HG02571 (cell line): ENCODE data around the gene INSC.

ENCODE experiments used
- ATAC-seq: cut with Tn5 transposase; IDR thresholded peaks from one replicate; pipeline ENCODE4 v1.9.1; 2021; ENCODE audit warnings: mild to moderate bottlenecking, moderate library complexity; ENCODE audit not compliant: unreplicated experiment

The INSC gene

DNA sequence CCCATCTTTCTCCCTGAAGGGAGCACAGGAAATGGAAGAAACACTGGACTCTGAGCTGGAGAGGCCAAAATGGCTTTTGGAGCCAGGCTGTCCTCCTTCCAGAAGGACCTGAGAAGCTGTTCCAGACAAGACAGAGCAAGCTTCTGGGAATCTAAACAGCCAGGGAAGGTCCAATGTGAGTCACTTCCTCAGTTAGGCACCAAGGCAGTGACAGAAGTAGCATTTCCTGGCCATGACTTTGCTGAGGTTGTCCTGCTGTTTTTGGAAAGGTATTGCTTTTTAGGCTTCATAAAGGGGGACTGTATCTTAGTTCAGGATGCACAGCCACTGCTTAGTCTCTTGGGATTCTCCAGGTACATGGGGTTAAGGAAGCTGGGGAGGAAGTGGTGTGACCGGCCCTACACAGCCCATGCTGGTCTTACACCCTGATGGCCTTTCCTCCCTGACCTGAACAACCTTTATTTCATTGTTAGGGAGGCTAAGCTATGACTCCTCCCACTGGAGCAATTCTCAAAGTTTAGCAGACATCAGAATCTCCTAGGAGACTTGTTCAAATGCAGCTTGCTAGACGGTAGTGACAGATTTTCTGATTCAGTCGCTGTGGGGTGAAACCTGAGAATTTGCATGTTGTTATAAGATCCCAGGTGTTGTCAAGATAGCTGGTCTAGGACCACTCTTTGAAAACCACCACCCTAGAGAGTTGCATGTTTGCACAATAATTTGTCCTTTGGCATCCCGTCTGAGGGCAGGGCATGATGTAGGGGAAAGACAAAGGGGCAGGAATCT, 6.8 kb upstream of the INSC start:
- peak; percentile 54 for ATAC-seq

DNA sequence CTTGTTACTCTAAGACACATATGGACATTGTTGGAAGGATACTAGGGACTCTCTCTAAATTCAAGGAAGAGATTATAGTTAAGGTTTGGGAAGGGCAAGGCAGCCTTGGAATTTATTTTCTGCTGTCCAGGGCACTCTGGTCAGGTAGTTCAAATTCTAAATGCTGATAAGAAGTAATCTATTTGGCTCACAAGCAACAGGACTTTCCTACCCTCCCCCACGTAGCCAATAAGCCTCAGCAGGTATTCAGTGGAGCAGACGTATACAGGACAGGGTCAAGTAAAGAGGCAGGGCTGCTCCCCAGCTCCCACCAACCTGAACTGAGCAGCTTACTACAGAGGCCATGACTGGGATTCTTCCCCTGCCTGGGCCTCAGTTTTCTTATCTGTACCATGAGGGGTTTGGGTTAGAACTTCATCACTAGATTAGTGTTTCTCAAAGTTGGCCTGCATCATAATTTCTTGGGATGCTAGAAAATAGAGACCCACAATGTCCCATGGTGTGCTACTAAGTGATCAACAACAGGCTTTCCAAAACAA, 6.1 kb upstream of the INSC start:
- no peak for ATAC-seq

DNA sequence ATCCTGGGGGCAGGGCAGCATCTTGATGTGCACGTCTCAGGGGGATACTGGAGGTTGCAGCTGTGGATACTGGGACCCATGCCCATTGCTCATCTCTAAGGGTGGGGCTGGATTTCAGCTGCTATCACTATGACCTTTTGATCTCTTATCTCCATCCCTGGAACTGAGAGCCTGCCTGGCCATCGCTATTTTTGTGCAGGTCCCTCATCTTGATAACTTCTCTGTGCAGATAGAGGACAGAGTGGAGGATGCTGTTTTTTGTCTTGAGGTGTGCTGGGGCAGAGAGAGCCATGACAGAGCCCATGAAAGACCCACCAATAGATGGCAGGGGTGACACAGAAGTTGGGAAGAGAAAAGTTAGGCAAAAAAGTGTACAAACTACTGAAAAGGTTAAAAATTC, 5.1 kb upstream of the INSC start:
- ATAC-seq: no peak

DNA sequence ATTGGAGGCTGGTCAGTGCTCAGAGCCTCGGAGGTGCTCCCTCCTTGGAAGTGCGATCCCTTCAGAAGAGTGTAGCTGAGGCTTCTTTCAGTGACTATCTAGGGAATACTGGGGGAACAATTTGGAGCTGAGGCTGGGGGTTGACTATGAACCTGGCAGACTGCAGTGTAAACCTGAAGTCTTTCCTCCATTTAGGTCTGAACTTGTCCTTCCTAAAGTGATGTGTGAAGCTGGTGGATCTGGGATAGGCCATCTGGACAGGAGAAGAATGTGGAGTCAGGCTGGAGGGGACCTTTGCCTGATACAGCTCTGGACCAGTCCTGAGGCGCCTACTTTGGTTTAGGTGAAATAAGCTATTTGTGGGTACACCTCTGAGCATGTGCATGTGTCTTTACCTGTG, 3.5 kb upstream of the INSC start:
- ATAC-seq: no peak

DNA sequence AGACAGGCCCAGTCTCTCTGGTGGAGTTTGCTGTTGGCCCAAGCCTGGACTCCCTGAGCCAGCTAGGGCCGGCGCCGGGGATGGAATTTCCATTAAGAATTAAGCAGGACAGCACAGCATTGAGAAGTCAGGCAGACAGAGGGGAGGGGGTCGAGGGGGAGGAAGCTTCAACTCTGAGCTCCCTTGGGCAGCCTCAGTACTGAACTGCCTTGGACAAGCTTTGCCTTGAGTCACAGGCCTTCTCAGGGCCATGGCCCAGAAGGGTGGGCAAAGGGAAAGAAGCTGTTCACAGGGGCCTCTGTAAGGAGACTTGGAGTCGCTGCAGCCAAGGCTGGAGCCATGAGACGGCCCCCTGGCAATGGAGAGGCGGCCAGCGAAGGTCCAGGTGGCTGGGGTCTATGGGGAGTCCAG, 2.6 kb upstream of the INSC start:
- ATAC-seq: no peak

DNA sequence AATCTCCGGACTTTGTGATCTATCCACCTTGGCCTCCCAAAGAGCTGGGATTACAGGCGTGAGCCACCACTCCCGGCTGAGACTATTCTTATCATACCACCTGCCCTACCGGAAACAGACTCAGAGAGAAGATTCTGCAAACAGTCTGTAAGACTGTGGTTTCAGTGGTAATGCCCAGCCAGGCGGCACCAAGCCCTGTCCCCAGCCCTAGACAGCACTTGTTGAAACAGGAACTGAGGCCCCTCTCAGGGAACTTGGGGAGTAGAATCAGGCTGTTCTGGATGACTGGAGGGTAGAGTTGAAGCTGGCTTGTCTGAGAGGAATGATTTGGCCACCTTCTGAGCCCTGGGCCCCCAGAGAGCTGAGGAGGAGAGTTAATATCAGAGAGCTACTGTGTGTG, 1.3 kb upstream of the INSC start:
- ATAC-seq: peak; percentile 90

DNA sequence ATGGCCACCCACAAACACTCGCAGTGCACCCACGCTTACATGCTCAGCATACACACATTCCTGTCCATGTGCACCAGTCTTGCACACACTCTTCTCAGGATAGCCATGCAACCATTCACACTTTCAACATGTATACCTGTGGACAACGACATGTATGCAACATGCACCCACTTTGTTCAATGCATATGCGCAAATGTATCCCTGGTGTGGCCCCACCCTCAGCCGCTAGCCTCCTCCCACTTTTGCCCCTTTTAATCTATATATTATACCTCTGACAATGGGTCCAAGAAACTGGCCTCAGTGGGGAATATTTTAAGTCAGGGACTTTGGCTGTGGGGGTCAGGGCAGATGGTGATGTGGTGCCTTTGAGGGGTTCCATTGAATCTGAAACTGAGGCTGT, 963 bp downstream of the INSC start:
- ATAC-seq: no peak

DNA sequence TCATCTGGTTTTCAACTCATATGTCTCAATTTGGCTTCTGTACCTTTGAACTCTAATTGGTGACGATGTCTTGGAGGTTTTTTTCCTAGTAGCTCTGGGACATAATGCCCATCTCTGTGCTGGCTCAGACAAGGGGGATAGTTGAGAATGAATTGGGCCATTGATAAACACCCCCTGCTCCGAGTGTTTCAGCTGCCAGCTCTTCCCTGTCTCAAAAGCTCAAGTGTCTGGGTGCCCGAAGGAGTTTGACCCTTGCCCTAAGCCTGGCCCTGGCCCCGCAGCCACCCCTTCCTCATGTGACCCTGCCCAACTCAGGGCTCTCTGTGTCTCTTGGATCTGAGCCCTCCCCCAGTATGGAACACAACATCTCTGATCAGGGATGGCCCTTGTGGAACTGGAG, 3.0 kb downstream of the INSC start:
- no peak for ATAC-seq

DNA sequence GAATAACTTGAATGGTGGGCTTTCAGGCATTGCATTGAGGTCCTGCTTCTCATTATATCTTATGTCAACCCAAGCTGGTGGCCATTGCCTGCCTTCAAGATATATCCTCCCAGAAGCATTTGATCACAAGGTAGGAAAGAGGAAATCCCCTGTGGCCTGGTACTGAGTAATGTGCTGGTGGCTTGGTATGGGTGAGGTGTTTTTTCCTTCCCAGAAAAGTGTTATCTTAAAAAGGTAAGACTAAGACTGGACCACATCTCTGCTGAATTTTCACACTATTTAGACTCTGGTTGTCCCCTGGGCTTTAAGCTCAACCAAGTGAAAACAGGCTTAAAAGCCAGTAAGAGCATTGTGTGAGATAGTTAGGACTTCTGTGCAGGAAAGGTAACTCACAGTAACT, 3.7 kb downstream of the INSC start:
- no peak for ATAC-seq

DNA sequence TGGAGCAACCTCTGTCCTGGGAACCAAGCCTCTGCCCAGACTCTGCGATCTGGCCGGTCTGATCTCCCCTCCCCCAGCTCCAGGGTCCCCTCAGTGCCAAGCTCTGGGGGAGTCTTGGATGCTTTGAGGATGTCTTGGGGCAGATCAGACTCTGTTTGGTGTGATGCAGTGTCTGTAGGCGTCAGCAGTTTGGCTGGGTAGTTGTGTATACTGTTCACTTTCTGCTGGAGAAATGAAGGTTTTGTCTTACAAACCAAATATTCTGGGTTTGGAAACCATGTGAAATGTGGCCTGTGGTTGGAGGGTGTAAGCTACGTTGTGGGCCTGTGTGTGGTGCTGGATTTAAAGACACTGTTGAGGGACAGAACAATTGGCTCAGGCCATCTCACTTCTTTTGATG, 4.6 kb downstream of the INSC start:
- ATAC-seq: no peak

DNA sequence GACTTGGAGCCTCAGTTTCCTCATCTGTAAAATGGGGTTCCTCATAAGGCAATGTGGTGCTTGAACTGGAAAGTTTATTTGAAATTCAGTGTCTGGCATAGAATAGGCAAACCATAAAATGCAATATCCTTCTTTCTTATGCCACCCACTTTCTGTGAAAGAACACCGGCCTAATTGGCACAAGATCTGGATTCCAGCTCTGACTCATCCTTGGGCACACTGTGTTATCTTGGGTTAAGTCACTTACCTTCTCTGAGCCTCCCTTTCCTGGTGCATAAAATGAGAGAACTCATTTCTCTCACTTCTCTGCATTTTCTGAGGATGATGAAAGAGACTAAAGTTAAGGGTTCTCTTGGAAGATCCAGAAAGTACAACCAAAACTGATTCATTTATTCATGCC, 5.1 kb downstream of the INSC start:
- no peak for ATAC-seq

DNA sequence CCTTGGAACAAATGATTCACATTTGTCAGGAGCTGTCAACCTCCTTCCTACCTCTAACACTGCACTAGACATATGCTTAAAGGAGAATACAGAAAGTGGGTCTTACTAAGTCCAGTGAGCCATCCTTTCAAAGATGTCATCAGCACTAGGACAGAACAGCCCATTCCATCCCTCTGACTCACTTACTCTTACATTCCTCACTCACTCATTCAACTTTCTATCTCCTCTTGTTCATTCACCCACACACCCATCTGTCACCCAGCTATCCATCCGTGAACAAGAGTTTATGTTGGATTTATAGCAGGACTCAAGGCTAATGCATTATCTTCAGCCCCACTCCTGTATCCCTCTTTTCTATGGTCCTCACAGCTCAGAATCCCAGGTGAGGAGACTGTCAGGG, 9.1 kb downstream of the INSC start:
- no peak for ATAC-seq

DNA sequence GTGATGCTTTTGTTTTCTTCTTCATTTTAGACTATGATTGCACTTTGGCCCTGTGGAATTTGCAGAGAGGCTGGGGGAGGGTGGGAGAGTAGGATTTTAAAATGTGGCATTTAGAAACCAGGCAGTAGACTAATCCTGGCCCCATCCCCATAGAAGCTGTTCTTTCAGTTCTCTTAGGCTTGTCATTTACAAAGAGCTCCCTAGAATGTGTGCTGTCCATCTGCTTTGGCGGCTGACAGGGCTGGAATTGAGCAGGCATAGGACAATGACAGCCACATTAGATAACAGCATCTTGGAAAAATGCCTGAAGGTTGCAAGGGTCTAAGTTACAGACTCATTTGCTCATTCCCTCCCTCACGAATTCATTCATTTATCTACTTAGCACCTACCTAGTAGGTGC, 9.8 kb downstream of the INSC start:
- ATAC-seq: no peak

DNA sequence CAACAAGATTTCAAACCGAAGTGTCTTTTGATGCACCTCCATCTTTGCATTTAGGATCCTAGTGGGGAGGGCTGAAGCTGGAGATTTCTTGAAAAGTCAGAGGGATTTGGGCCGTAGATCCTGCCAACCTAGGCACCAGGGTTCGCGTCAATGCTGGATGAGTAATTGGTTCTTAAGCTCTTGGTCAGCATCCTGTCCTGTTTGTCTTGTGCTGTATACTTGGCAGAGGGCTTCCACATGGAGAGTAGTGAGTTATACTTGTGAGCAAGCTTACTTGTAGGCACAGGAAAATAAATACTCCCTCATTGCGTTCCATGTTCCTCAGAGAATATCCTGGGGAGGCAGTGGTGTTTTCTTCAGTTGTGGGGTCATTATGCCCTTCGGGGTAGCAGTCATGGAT, 12.6 kb downstream of the INSC start:
- no peak for ATAC-seq

DNA sequence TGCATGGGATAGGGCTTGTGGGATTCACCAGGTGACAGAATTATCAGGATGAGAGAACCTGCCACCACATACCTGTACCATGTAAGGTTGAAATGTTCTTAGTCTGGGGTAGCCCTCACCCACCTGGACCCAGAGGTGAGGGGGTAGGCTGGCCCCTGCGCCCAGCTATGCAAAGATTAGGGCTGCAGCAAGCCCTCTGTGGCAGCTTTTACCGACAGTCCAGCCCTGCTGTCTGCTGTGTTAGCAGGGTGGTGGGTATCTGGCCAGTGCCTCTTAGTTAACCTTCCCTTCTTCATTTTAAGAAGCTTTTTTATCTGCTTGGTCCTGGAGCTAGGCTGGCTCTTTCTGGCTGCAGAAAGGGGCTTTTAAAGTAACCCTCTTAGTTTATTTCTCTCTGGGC, 13.9 kb downstream of the INSC start:
- no peak for ATAC-seq

DNA sequence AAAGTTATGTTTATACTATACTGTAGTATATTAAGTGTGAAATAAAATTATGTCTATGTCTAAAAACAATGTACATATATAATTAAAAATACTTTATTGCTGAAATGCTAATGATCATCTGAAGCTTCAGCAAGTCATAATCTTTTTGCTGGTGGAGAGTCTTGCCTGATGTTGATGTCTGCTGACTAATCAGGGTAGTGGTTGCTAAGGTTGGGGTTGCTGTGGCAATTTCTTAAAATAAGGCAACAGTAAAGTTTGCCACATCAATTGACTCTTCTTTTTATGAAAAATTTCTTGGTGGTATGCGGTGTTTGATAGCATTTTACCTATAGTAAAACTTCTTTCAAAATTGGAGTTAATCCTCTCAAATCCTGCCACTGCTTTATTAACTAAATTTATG, 21.4 kb downstream of the INSC start:
- ATAC-seq: no peak

DNA sequence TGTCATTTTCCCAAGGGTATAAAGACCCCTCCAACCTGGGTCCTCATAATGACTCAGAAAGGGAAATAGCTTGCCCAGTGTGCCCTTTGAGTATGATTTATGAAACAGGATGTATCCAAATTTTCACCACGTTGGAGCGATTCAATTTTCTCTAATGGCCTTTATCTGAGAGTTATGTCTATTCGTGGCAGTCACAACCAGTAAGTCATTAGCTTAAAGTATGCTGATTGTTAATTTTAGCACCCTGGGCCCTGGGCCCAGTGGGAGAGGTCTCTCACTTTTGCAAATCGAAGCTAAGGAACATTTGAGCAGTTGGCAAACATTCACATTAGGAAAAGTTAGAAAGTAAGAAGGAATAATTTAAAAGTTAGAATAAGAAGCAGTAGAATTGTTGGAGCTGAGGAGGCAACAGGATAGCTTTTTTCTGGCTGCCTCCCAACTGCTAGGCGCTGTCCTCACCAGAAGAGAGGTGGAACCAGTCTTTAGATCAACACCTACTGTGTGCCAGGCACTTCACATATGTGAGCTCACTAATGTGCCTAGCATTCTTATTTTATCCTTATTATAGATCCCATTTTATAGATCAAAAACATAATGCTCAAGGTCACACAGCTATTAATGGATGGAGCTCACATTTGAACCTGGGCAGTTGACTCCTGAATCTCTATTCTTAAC, 24.5 kb downstream of the INSC start:
- no peak for ATAC-seq

DNA sequence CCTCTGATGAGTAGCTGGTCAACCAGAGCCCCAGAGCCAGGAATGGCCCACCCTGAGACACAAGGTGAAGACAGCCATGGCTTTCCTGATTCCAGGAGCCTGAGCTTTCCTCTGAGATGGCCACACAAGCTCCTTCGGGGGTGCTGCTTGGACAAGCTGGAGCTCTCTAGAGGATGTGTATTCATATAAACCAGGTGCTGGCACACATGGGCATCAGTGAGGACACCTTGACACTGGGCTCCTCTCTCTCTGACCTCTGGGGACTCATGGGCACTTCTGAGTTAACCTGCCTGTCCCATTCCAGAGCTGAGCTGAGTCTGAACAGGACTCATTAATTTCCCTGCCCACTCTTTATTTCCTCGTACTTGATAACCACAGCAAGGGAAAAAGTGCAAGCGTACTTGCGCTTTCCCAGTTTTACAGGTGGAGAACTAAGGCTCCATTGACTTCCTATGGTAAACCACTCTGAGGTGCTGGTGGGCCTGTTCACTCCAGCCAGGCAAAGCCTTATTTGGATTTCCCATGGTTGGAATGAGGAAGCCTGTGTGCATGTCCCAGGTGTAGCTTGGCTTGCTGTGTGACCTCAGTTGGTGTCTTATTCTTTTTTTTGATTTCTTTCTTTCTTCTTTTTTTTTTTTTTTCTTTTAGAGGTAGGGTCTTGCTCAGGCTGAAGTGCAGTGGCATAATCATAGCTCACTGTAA, 25.4 kb downstream of the INSC start:
- ATAC-seq: no peak

DNA sequence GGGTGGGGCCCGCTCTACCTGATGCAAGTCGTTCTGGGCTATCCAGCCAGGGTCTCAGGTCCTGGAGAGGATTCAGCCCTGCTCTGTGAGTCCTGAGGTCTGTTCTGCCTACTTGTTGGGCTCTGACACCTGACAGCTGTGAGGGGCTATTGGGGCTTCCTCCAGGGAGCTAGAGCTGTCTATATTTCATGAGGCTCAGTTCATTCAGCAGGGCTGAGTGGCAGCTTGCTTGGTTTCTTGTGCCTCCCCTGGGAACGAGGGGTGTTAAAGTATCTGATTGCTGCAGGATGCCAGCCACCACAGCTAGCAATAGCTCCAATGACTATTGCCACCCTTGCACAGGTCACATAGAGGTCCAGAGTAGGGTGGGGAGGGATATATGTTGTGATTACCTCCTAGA, 26.7 kb downstream of the INSC start:
- ATAC-seq: no peak

DNA sequence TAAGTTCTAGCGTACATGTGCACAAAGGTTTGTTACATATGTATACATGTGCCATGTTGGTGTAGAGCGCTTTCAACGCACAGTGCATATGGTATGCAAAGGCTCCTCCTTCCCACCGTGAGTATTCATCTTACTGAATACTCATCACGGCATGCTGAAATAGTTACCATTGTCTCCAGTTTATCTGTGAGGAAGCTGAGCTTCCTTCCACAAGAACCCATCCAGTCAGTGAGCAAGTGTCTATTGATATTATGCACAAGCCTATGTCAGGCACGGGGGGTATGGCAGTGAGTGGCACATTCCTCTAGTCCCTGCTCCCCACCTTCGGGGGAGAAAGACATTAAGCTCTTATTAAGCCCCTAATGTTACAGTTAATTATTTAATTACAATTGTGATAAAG, 28.1 kb downstream of the INSC start:
- ATAC-seq: no peak

DNA sequence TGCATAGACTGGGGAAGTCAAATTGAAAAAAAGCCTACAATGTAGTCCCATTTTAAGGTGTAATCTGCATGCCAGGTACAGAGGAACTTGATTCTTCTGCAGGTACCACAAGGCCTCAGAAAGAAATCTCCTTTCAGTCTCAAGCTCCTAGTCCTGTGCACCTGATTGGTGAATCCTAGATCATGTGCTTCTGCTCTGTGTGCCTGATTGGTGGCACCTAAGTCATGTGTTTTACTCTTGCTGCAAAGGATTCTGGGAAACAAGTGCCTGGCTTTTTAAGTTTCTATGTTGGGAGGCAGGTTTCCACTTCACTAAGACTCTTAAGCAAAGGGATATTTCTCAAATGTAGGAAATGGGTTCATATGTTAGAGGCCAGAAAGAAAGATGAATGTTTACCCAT, 29.1 kb downstream of the INSC start:
- ATAC-seq: no peak

DNA sequence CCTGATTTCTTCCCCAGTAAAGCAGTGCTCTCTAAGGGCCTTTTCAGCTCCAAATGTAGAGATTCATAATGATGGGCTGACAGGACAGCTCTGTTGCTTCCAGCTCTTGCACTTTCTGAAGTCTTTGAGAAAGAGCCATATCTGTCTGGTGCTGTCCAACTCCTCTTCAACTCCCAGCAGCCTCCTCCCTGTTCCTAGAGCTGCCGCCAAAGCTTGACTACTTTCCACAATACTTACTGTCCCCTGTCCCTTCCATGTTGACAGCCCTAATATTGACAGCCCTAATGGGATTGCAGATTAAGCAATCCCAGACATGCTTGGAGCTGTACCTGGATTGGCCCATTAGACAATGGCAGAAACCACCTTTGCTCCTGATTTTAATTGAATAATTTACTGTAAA, 29.6 kb downstream of the INSC start:
- ATAC-seq: no peak
